Activated CD4-positive, alpha-beta T cell treated with anti-CD3 and anti-CD28 coated beads, Interleukin-2, Interleukin-4, amounts not matched to agents 100 ng/mL and 50 ng/mL, durations not matched to agents 16 hours and 8 hours (primary cell): Measurements from ENCODE around the gene NKX6-2.
"Not testable (repeated sequence)": the region's sequence is repeated elsewhere in the genome, so short reads cannot be mapped to it uniquely, and the experiment has no call there.

Experiments used
- DNase-seq: peaks from one replicate; pipeline ENCODE4 v3.0.0-alpha.2; 2020; ENCODE audit warnings: low spot score

Gene NKX6-2

GRCh38 chr10:132780356-132780755 lies 5.6 kb downstream of the NKX6-2 start:
- DNase-seq: no peak

GRCh38 chr10:132779549-132780294 lies 6.2 kb downstream of the NKX6-2 start:
- DNase-seq: no peak

- DNase-seq: no peak
Measured at GRCh38 chr10:132777441-132777840, 8.5 kb downstream of the NKX6-2 start.

- no peak for DNase-seq
Measured at GRCh38 chr10:132776821-132777220, 9.1 kb downstream of the NKX6-2 start.

GRCh38 chr10:132776186-132776585 lies 9.8 kb downstream of the NKX6-2 start:
- DNase-seq: no peak

GRCh38 chr10:132774902-132775863 lies 10.8 kb downstream of the NKX6-2 start:
- no peak for DNase-seq

GRCh38 chr10:132774181-132774901 lies 11.6 kb downstream of the NKX6-2 start:
- no peak for DNase-seq

- not testable (repeated sequence) for DNase-seq
Measured at GRCh38 chr10:132772816-132773215, 13.1 kb downstream of the NKX6-2 start.

GRCh38 chr10:132770061-132771021 lies 15.6 kb downstream of the NKX6-2 start:
- no peak for DNase-seq

- no peak for DNase-seq
Measured at GRCh38 chr10:132768346-132769248, 17.4 kb downstream of the NKX6-2 start.

- DNase-seq: no peak
Measured at GRCh38 chr10:132766291-132766690, 19.7 kb downstream of the NKX6-2 start.

GRCh38 chr10:132765435-132765834 lies 20.5 kb downstream of the NKX6-2 start:
- DNase-seq: no peak

- no peak for DNase-seq
Measured at GRCh38 chr10:132764108-132764507, 21.8 kb downstream of the NKX6-2 start.

- DNase-seq: no peak
Measured at GRCh38 chr10:132763545-132763944, 22.4 kb downstream of the NKX6-2 start.

GRCh38 chr10:132762267-132762666 lies 23.7 kb downstream of the NKX6-2 start:
- no peak for DNase-seq

GRCh38 chr10:132761395-132762060 lies 24.4 kb downstream of the NKX6-2 start:
- DNase-seq: no peak

- no peak for DNase-seq
Measured at GRCh38 chr10:132758865-132759264, 27.1 kb downstream of the NKX6-2 start.

GRCh38 chr10:132757171-132757570 lies 28.8 kb downstream of the NKX6-2 start:
- no peak for DNase-seq

- no peak for DNase-seq
Measured at GRCh38 chr10:132756591-132756990, 29.4 kb downstream of the NKX6-2 start.
